Measurements from ENCODE around the gene BMAL1.

Gene BMAL1

DNA sequence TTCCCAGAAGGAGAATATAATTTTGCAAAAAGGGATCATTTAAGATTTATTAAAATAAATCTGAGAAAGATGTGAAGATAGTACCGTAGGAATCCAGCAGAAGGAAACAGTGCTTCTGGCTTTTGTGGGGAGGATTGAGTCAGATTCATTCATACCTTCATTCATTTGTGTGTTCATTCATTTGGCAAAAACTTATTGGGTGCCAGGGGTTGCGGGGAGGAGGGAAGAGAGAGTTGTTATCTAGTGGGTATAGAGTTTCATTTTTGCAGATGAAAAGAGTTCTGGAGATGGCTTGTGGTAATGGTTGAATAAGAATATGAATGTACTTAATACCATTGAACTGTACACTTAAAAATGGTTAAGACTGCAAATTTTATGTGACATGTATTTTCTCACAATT is 31.1 kb downstream of the BMAL1 start:
- no peak overlapping the region for H3K9ac ChIP-seq (ENCODE audit: low read length)
- no peak overlapping the region for H3K4me2 ChIP-seq (ENCODE audit: low read length)
- H3K27me3 ChIP-seq (ENCODE audit: insufficient read depth, low read length), result no peaks in the 10 kb centered on the region
- H3K36me3 ChIP-seq (ENCODE audit: insufficient read depth, low read length), result no peaks in the 10 kb centered on the region
- no peaks in the 10 kb centered on the region for H3K79me2 ChIP-seq (ENCODE audit: insufficient read depth, low read length)
- H3F3A ChIP-seq (ENCODE audit: insufficient read depth, low read length), result no peaks in the 10 kb centered on the region
- no peaks in the 10 kb centered on the region for H3K9me3 ChIP-seq (ENCODE audit: low read length)
- H4K20me1 ChIP-seq (ENCODE audit: insufficient read depth, low read length), result no peaks in the 10 kb centered on the region
- H3K4me1 ChIP-seq (ENCODE audit: insufficient read depth, low read length, severe bottlenecking), result peaks cover 2% of the 10 kb centered on the region
- no peak for TF ChIP-seq EZH2 (IDR thresholded peaks at IDR 0.05; ENCODE audit: borderline replicate concordance, low read length)
- TF ChIP-seq, protein P1, sequence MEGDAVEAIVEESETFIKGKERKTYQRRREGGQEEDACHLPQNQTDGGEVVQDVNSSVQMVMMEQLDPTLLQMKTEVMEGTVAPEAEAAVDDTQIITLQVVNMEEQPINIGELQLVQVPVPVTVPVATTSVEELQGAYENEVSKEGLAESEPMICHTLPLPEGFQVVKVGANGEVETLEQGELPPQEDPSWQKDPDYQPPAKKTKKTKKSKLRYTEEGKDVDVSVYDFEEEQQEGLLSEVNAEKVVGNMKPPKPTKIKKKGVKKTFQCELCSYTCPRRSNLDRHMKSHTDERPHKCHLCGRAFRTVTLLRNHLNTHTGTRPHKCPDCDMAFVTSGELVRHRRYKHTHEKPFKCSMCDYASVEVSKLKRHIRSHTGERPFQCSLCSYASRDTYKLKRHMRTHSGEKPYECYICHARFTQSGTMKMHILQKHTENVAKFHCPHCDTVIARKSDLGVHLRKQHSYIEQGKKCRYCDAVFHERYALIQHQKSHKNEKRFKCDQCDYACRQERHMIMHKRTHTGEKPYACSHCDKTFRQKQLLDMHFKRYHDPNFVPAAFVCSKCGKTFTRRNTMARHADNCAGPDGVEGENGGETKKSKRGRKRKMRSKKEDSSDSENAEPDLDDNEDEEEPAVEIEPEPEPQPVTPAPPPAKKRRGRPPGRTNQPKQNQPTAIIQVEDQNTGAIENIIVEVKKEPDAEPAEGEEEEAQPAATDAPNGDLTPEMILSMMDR (IDR thresholded peaks at IDR 0.05; ENCODE audit: low read length), result no peak
- H3K27ac ChIP-seq (ENCODE audit: low read depth, low read length, poor library complexity, severe bottlenecking), result no peak overlapping the region
- H3K4me3 ChIP-seq (ENCODE audit: low read depth, low read length, poor library complexity, severe bottlenecking), result no peak overlapping the region
- H3K9me2 ChIP-seq (ENCODE audit: low read depth, low read length), result no peaks in the 10 kb centered on the region
- H2AFZ ChIP-seq (ENCODE audit: low read length), result no peak overlapping the region

DNA sequence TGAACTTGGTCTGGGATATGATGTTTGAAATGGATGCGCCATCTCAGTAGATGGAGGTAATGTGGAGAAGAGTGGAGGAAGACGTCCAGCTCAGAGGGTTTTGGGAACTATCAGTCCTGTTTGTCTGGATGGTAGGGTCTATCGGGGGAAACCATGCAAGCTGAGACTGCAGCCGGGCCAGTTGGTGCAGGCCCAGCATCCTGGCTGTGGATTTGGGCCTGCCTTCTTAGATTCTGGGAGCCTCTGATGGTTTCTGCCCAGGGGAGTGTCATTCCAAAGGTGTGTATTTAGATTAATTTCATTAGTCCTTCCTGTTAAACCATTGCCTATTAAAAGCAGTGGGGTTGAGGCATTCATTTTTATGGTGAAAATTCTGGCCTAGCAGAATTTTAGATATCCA is 31.6 kb downstream of the BMAL1 start:
- Histone ChIP-seq H3K9me3 (ENCODE audit: low read length) (no peaks in the 10 kb centered on the region), H3F3A (ENCODE audit: insufficient read depth, low read length) (no peaks in the 10 kb centered on the region), H3K36me3 (ENCODE audit: insufficient read depth, low read length) (no peaks in the 10 kb centered on the region), H2AFZ (ENCODE audit: low read length) (no peak overlapping the region), H3K79me2 (ENCODE audit: insufficient read depth, low read length) (no peaks in the 10 kb centered on the region), H3K4me1 (ENCODE audit: insufficient read depth, low read length, severe bottlenecking) (no peaks in the 10 kb centered on the region), H3K9ac (ENCODE audit: low read length) (no peak overlapping the region), H3K4me2 (ENCODE audit: low read length) (no peak overlapping the region), H4K20me1 (ENCODE audit: insufficient read depth, low read length) (no peaks in the 10 kb centered on the region), H3K27ac (ENCODE audit: low read depth, low read length, poor library complexity, severe bottlenecking) (no peak overlapping the region), H3K27me3 (ENCODE audit: insufficient read depth, low read length) (no peaks in the 10 kb centered on the region), H3K4me3 (ENCODE audit: low read depth, low read length, poor library complexity, severe bottlenecking) (no peak overlapping the region), H3K9me2 (ENCODE audit: low read depth, low read length) (no peaks in the 10 kb centered on the region)
- TF ChIP-seq EZH2 (IDR thresholded peaks at IDR 0.05; ENCODE audit: borderline replicate concordance, low read length), result no peak
- TF ChIP-seq, protein P1 (IDR thresholded peaks at IDR 0.05; ENCODE audit: low read length), result no peak

DNA sequence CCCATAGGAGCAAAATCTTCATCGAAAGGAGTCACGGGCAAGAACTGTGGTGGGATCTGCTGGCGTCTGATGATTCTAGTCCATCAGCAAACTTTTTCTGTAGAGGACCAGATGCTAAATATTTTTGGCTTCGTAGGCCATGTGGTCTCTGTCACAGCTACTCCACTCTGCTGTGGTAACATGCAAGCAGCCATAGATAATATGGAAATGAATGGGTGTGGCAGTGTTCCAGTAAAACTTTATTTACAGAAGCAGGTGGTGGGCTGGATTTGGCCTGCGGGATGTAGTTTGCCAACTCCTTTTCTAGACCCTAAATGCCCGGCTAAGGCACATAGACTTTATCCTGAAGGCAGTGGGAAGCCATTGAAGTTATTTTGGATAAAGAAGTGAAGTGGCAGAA is 32.9 kb downstream of the BMAL1 start:
- no peaks in the 10 kb centered on the region for H3K9me3 ChIP-seq (ENCODE audit: low read length)
- no peak overlapping the region for H2AFZ ChIP-seq (ENCODE audit: low read length)
- no peak overlapping the region for H3K4me3 ChIP-seq (ENCODE audit: low read depth, low read length, poor library complexity, severe bottlenecking)
- H3K4me1 ChIP-seq (ENCODE audit: insufficient read depth, low read length, severe bottlenecking), result no peaks in the 10 kb centered on the region
- H3K27ac ChIP-seq (ENCODE audit: low read depth, low read length, poor library complexity, severe bottlenecking), result no peak overlapping the region
- H3K79me2 ChIP-seq (ENCODE audit: insufficient read depth, low read length), result no peaks in the 10 kb centered on the region
- no peaks in the 10 kb centered on the region for H3K27me3 ChIP-seq (ENCODE audit: insufficient read depth, low read length)
- H3K9ac ChIP-seq (ENCODE audit: low read length), result no peak overlapping the region
- no peak overlapping the region for H3K4me2 ChIP-seq (ENCODE audit: low read length)
- no peaks in the 10 kb centered on the region for H3K36me3 ChIP-seq (ENCODE audit: insufficient read depth, low read length)
- H3F3A ChIP-seq (ENCODE audit: insufficient read depth, low read length), result no peaks in the 10 kb centered on the region
- no peaks in the 10 kb centered on the region for H3K9me2 ChIP-seq (ENCODE audit: low read depth, low read length)
- no peaks in the 10 kb centered on the region for H4K20me1 ChIP-seq (ENCODE audit: insufficient read depth, low read length)
- TF ChIP-seq, protein P1 (IDR thresholded peaks at IDR 0.05; ENCODE audit: low read length), result no peak
- TF ChIP-seq EZH2 (IDR thresholded peaks at IDR 0.05; ENCODE audit: borderline replicate concordance, low read length), result no peak

All from OCI-LY1 (cell line).